MM.1S (cell line): ENCODE data around the gene WBP11.

Experiments
- DNase-seq: peaks from one replicate; pipeline ENCODE4 v3.0.0-alpha.2; 2015
- H2AFZ ChIP-seq: fragments of 300-600 bp; sonication (generic); 2 replicates; pipeline ENCODE4 v1.6.0; 2016; ENCODE audit warnings: antibody characterized with exemption, low read length
- H3F3A ChIP-seq: fragments of 300-600 bp; sonication (generic); 2 replicates; pipeline ENCODE4 v1.6.1; 2016; ENCODE audit warnings: mild to moderate bottlenecking, antibody characterized with exemption, low read length, moderate library complexity, mixed read lengths; ENCODE audit not compliant: insufficient read depth
- H3K27ac ChIP-seq: fragments of 300-600 bp; sonication (generic); 2 replicates; pipeline ENCODE4 v1.5.1; 2016; ENCODE audit warnings: mild to moderate bottlenecking, low read length
- H3K27me3 ChIP-seq: fragments of 300-600 bp; sonication (generic); replicated peaks from 2 replicates; pipeline ENCODE4 v1.6.0; 2016; ENCODE audit warnings: low read length; ENCODE audit not compliant: insufficient read depth
- H3K36me3 ChIP-seq: fragments of 300-600 bp; sonication (generic); replicated peaks from 2 replicates; pipeline ENCODE4 v1.6.1; 2016; ENCODE audit warnings: mild to moderate bottlenecking, low read length, mixed read lengths; ENCODE audit not compliant: insufficient read depth
- H3K4me1 ChIP-seq: fragments of 300-600 bp; sonication (generic); 2 replicates; pipeline ENCODE4 v1.6.1; 2016; ENCODE audit warnings: low read length, mixed read lengths
- H3K4me2 ChIP-seq: fragments of 300-600 bp; sonication (generic); 2 replicates; pipeline ENCODE4 v1.6.0; 2016; ENCODE audit warnings: low read depth, low read length
- H3K4me3 ChIP-seq: fragments of 300-600 bp; sonication (generic); 2 replicates; pipeline ENCODE4 v1.5.1; 2016; ENCODE audit warnings: low read length, mixed read lengths
- H3K79me2 ChIP-seq: fragments of 300-600 bp; sonication (generic); 2 replicates; pipeline ENCODE4 v1.6.1; 2016; ENCODE audit warnings: mixed run types, low read length, mixed read lengths
- H3K9ac ChIP-seq: fragments of 300-600 bp; sonication (generic); 2 replicates; pipeline ENCODE4 v1.6.1; 2016; ENCODE audit warnings: low read length, mixed read lengths
- H3K9me2 ChIP-seq: fragments of 300-600 bp; sonication (generic); replicated peaks from 2 replicates; pipeline ENCODE4 v1.6.1; 2016; ENCODE audit warnings: mild to moderate bottlenecking, low read length, mixed read lengths; ENCODE audit not compliant: insufficient read depth
- H3K9me3 ChIP-seq: fragments of 300-600 bp; sonication (generic); replicated peaks from 2 replicates; pipeline ENCODE4 v1.6.1; 2016; ENCODE audit warnings: mild to moderate bottlenecking, low read length, mixed read lengths; ENCODE audit not compliant: insufficient read depth
- H4K20me1 ChIP-seq: fragments of 300-600 bp; sonication (generic); 2 replicates; pipeline ENCODE4 v1.6.1; 2016; ENCODE audit warnings: mild to moderate bottlenecking, low read length, moderate library complexity, mixed read lengths; ENCODE audit not compliant: insufficient read depth
- CTCF ChIP-seq: fragments of 300-600 bp; sonication (generic); IDR thresholded peaks from 2 replicates; pipeline ENCODE4 v1.5.1; 2016; ENCODE audit warnings: antibody characterized with exemption, low read length, mixed read lengths
- EZH2 ChIP-seq: fragments of 300-600 bp; sonication (generic); optimal IDR thresholded peaks from 2 replicates; pipeline ENCODE3; 2017; ENCODE audit warnings: low read depth, mild to moderate bottlenecking, antibody characterized with exemption, low read length, mixed read lengths
- EZH2phosphoT487 ChIP-seq: fragments of 300-600 bp; sonication (generic); IDR thresholded peaks from 2 replicates; pipeline ENCODE4 v1.6.1; 2018; ENCODE audit warnings: antibody characterized with exemption, low read length

WBP11 gene

GRCh38 chr12:14849661-14850060 is 46.4 kb upstream of the WBP11 start:
- Histone ChIP-seq H3K9ac (no peak overlapping the region), H3K9me3 (no peaks in the 10 kb centered on the region), H3K4me1 (peaks cover 16% of the 10 kb centered on the region), H3K36me3 (no peaks in the 10 kb centered on the region), H3K4me2 (no peak overlapping the region), H3K79me2 (no peaks in the 10 kb centered on the region), H4K20me1 (no peaks in the 10 kb centered on the region), H2AFZ (no peak overlapping the region), H3K4me3 (no peak overlapping the region), H3K27ac (no peak overlapping the region), H3K9me2 (no peaks in the 10 kb centered on the region), H3K27me3 (no peaks in the 10 kb centered on the region), H3F3A (peaks cover 11% of the 10 kb centered on the region; the same call in 1 of the 2 replicates)
- DNase-seq, result no peak
- TF ChIP-seq EZH2 (no peak), EZH2phosphoT487 (no peak), CTCF (no peak)

- H3K9ac ChIP-seq, result no peak overlapping the region
- no peak overlapping the region for H3K4me2 ChIP-seq
- TF ChIP-seq EZH2phosphoT487 (no peak), CTCF (no peak), EZH2 (no peak)
- no peak overlapping the region for H3K27ac ChIP-seq
- H3F3A ChIP-seq, result peaks cover 11% of the 10 kb centered on the region; the same call in 1 of the 2 replicates
- peaks cover 16% of the 10 kb centered on the region for H3K4me1 ChIP-seq
- no peak overlapping the region for H3K4me3 ChIP-seq
- no peaks in the 10 kb centered on the region for H3K79me2 ChIP-seq
- no peaks in the 10 kb centered on the region for H3K9me2 ChIP-seq
- no peaks in the 10 kb centered on the region for H3K36me3 ChIP-seq
- no peaks in the 10 kb centered on the region for H3K9me3 ChIP-seq
- DNase-seq, result no peak
- H2AFZ ChIP-seq, result no peak overlapping the region
- no peaks in the 10 kb centered on the region for H4K20me1 ChIP-seq
- no peaks in the 10 kb centered on the region for H3K27me3 ChIP-seq
Measured at GRCh38 chr12:14846876-14847580, 43.8 kb upstream of the WBP11 start.

GRCh38 chr12:14846042-14846587 is 42.8 kb upstream of the WBP11 start:
- Histone ChIP-seq H3K9ac (no peak overlapping the region), H3K79me2 (no peaks in the 10 kb centered on the region), H3K9me2 (no peaks in the 10 kb centered on the region), H3K36me3 (no peaks in the 10 kb centered on the region), H3F3A (0 out of 2 replicates have a peak, but pooled peaks cover 4% of the 10 kb centered on the region), H3K4me1 (peaks cover 8% of the 10 kb centered on the region), H4K20me1 (no peaks in the 10 kb centered on the region), H3K9me3 (no peaks in the 10 kb centered on the region), H3K27me3 (no peaks in the 10 kb centered on the region), H3K27ac (no peak overlapping the region), H3K4me2 (no peak overlapping the region), H3K4me3 (no peak overlapping the region), H2AFZ (no peak overlapping the region)
- DNase-seq, result no peak
- TF ChIP-seq CTCF, result no peak
- no peak for TF ChIP-seq EZH2phosphoT487
- TF ChIP-seq EZH2, result no peak
